Measurements from ENCODE around the gene CFAP298. TPM values are rescaled to one million over a fixed set of nuclear protein-coding genes. Genes with fewer than 3 reads are reported as not detected.
"Not testable (repeated sequence)": the region's sequence is repeated elsewhere in the genome, so short reads cannot be mapped to it uniquely, and the experiment has no call there.

The CFAP298 gene
- total and polyA plus RNA-seq, 2 donors (not counting 3 experiments of a cell fraction or from before 2014, with no cell fraction given) = 17.6 to 44.1 TPM

- Histone ChIP-seq H4K20me1 (replicated peaks; ENCODE audit: control insufficient read depth, extremely low read depth, insufficient read depth, low read length) (no peaks in the 10 kb centered on the region), H3K27me3 (ENCODE audit: control insufficient read depth in 2 of 2, insufficient read depth in 2 of 2, low read length in 2 of 2) (no peaks in the 10 kb centered on the region), H3K9me1 (replicated peaks; ENCODE audit: control insufficient read depth, extremely low read depth, insufficient read depth, low read length) (no peaks in the 10 kb centered on the region), H2AFZ (ENCODE audit: low read depth, low read length) (peak overlapping the region; percentile 31), H3K4me2 (ENCODE audit: insufficient read depth, low read length) (peak overlapping the region; percentile 95), H3K36me3 (ENCODE audit: control insufficient read depth in 2 of 2, extremely low read depth in 1 of 2, insufficient read depth in 2 of 2, low read length in 2 of 2) (peaks cover 6 to 7% of the 10 kb centered on the region in 2 experiments), H3K27ac (ENCODE audit: insufficient read depth, low read depth, low read length) (peak overlapping the region; percentile 79), H3K9me3 (replicated peaks; ENCODE audit: control insufficient read depth, insufficient read depth, low read length) (no peaks in the 10 kb centered on the region), H3K4me1 (ENCODE audit: control insufficient read depth, extremely low read depth, insufficient read depth, low read length) (peaks cover 10% of the 10 kb centered on the region), H3K79me2 (ENCODE audit: control insufficient read depth, insufficient read depth, low read length) (peaks cover 17% of the 10 kb centered on the region), H3K4me3 (replicated peaks in 1 of 3; ENCODE audit: insufficient read depth in 1 of 3, low read depth in 1 of 3, low read length in 3 of 3) (peak overlapping the region; percentile 74 to 99 (median 95)), H3K9ac (replicated peaks; ENCODE audit: extremely low read depth, insufficient read depth, low read length) (peak overlapping the region; percentile 76)
- BruUV-seq (replicated peaks) = no TSS peak
- ChIA-PET POLR2A (interaction anchor here (0.5 kb wide), 1 partner anchor 96 kb away, joined by 3 read pairs; no protein-coding TSS in a partner anchor), CTCF (interaction anchor here (1.6 to 4.3 kb wide), 3 partner anchors 11 to 215 kb away, joined by 4 to 29 read pairs (median 11); no protein-coding TSS in a partner anchor)
- intact Hi-C loops (cut with micrococcal nuclease) = loop anchor here (5.0 kb wide), 1 partner anchor 116 kb away; the partner anchor contains the start of gene SYNJ1
- peak; percentile 39 for DNase-seq (ENCODE audit: low read depth, low spot score)
- no peak for FAIRE-seq
- dilution Hi-C loops (cut with MboI; ENCODE audit: extremely low pct_ligation_motif_present, low sequenced_read_pairs) = no loop called here
- TF ChIP-seq FOS (IDR thresholded peaks at IDR 0.05; ENCODE audit: borderline replicate concordance, insufficient read depth, low read length) (no peak), GATA2 (IDR thresholded peaks at IDR 0.05; ENCODE audit: insufficient read depth, insufficient read length, low read depth, low read length) (no peak), POLR2AphosphoS5 (IDR thresholded peaks at IDR 0.05; ENCODE audit: insufficient read depth, low read depth, low read length) (no peak), POLR2A (IDR thresholded peaks at IDR 0.05; ENCODE audit: low read depth, low read length) (no peak), MYC (IDR thresholded peaks at IDR 0.05; ENCODE audit: low read depth, low read length) (no peak), CTCF (IDR thresholded peaks at IDR 0.05; ENCODE audit: extremely low read depth in 1 of 2, insufficient read depth in 1 of 2, low read depth in 1 of 2, low read length in 2 of 2) (no peak), JUN (IDR thresholded peaks at IDR 0.05; ENCODE audit: borderline replicate concordance, insufficient read depth, insufficient read length, low read depth) (no peak), MAX (IDR thresholded peaks at IDR 0.05; ENCODE audit: insufficient read depth, insufficient read length) (no peak), EZH2 (IDR thresholded peaks at IDR 0.05; ENCODE audit: borderline replicate concordance, low read depth, low read length, severe bottlenecking) (no peak)
These were observed 643 bp downstream of the CFAP298 start for GRCh38 chr21:32611471-32611997.

- CTCF ChIA-PET = interaction anchor here (4.3 kb wide), 1 partner anchor 10 kb away, joined by 29 read pairs; no protein-coding TSS in a partner anchor
- intact Hi-C loops (cut with micrococcal nuclease) = loop anchor here (5.0 kb wide), 1 partner anchor 116 kb away; the partner anchor contains the start of gene SYNJ1
- H3K9me1 ChIP-seq (replicated peaks; ENCODE audit: control insufficient read depth, extremely low read depth, insufficient read depth, low read length); H3K27ac ChIP-seq (ENCODE audit: insufficient read depth, low read depth, low read length); FAIRE-seq; H3K9ac ChIP-seq (replicated peaks; ENCODE audit: extremely low read depth, insufficient read depth, low read length); H2AFZ ChIP-seq (ENCODE audit: low read depth, low read length); H3K27me3 ChIP-seq (ENCODE audit: control insufficient read depth in 2 of 2, insufficient read depth in 2 of 2, low read length in 2 of 2); BruUV-seq (replicated peaks); H3K9me3 ChIP-seq (replicated peaks; ENCODE audit: control insufficient read depth, insufficient read depth, low read length); H4K20me1 ChIP-seq (replicated peaks; ENCODE audit: control insufficient read depth, extremely low read depth, insufficient read depth, low read length); dilution Hi-C loops (cut with MboI; ENCODE audit: extremely low pct_ligation_motif_present, low sequenced_read_pairs); H3K36me3 ChIP-seq (ENCODE audit: control insufficient read depth in 2 of 2, extremely low read depth in 1 of 2, insufficient read depth in 2 of 2, low read length in 2 of 2); POLR2A ChIA-PET; DNase-seq (ENCODE audit: low read depth, low spot score): not testable (repeated sequence)
- Histone ChIP-seq H3K4me1 (ENCODE audit: control insufficient read depth, extremely low read depth, insufficient read depth, low read length) (peaks cover 10% of the 10 kb centered on the region), H3K79me2 (ENCODE audit: control insufficient read depth, insufficient read depth, low read length) (peaks cover 17% of the 10 kb centered on the region), H3K4me3 (replicated peaks in 1 of 3; ENCODE audit: insufficient read depth in 1 of 3, low read depth in 1 of 3, low read length in 3 of 3) (peak overlapping the region in 1 of 3 experiments; percentile 20), H3K4me2 (ENCODE audit: insufficient read depth, low read length) (peak overlapping the region; percentile 52)
These were observed 1.2 kb downstream of the CFAP298 start for GRCh38 chr21:32610940-32611339.

Measured in endothelial cell of umbilical vein (primary cell).